Suprapubic skin (tissue), 4 donors: ENCODE measurements around the gene PLA2G15. TPM values are rescaled to one million over a fixed set of nuclear protein-coding genes. Genes with fewer than 3 reads are reported as not detected.

Experiments
- DNase-seq, 2 donors: peaks; one replicate each; pipeline ENCODE4 v3.0.0-alpha.2; 2019; ENCODE audit warnings: low spot score in 2 of 2
- H3K27ac ChIP-seq: fragments of 200-600 bp; sonication (generic); one replicate; pipeline ENCODE4 v1.5.1; 2019
- H3K27me3 ChIP-seq: fragments of 200-600 bp; sonication (generic); one replicate; pipeline ENCODE4 v1.5.1; 2019
- H3K36me3 ChIP-seq: fragments of 200-600 bp; sonication (generic); one replicate; pipeline ENCODE4 v1.5.1; 2019
- H3K4me1 ChIP-seq: fragments of 200-600 bp; sonication (generic); one replicate; pipeline ENCODE4 v1.5.1; 2019
- H3K4me3 ChIP-seq: fragments of 200-600 bp; sonication (generic); one replicate; pipeline ENCODE4 v1.5.1; 2019; ENCODE audit warnings: mild to moderate bottlenecking
- H3K9me3 ChIP-seq: fragments of 200-600 bp; sonication (generic); one replicate; pipeline ENCODE4 v1.5.1; 2019
- CTCF ChIP-seq, 2 donors: fragments of 200-600 bp in 1 of 2; fragments of 450-650 bp in 1 of 2; sonication (generic) in 1 of 2; IDR thresholded peaks; one replicate each; pipeline ENCODE4 v1.5.1; 2016 to 2019; ENCODE audit warnings: antibody characterized with exemption in 2 of 2, mild to moderate bottlenecking in 1 of 2, moderate library complexity in 1 of 2
- EP300 ChIP-seq: sonication (generic); formaldehyde crosslinking; IDR thresholded peaks from one replicate; pipeline ENCODE4 v1.6.1; 2017; ENCODE audit warnings: antibody characterized with exemption
- POLR2A ChIP-seq, 2 donors: fragments of 450-650 bp; IDR thresholded peaks; one replicate each; pipeline ENCODE4 v1.6.1; 2017; ENCODE audit warnings: antibody characterized with exemption in 2 of 2, mild to moderate bottlenecking in 2 of 2, moderate library complexity in 2 of 2
- POLR2AphosphoS5 ChIP-seq, 3 donors: sonication (generic); formaldehyde crosslinking; IDR thresholded peaks; one replicate each; pipeline ENCODE4 v1.6.1; 2017; ENCODE audit warnings: antibody characterized with exemption in 3 of 3
- WGBS: methylation state at CpG from one replicate; pipeline ENCODE4 v1.1.5; 2018; 5-methylcytosine and 5-hydroxymethylcytosine counted together
- total RNA-seq, 4 donors: library from RNA; depleted of rRNA; stranded (reverse); fragments of >200 nt; gene quantifications; one replicate each; pipeline ENCODE4 v1.1.0, GENCODE V29; 2016

The PLA2G15 gene
- total RNA-seq, 4 donors from 2014 or later, result 11.2 to 26.6 (median 23.6) TPM

- Histone ChIP-seq H3K36me3 (no peaks in the 10 kb centered on the region), H3K27me3 (no peaks in the 10 kb centered on the region), H3K27ac (no peak overlapping the region), H3K4me3 (no peak overlapping the region), H3K4me1 (peaks cover 45% of the 10 kb centered on the region), H3K9me3 (no peaks in the 10 kb centered on the region)
- 88% methylated on average over 9 of the region's 9 CpGs for WGBS
- TF ChIP-seq CTCF (IDR thresholded peaks at IDR 0.05) (no peak), POLR2A (IDR thresholded peaks at IDR 0.05) (no peak), POLR2AphosphoS5 (IDR thresholded peaks at IDR 0.05) (no peak), EP300 (no peak)
- DNase-seq, result no peak
Measured at GRCh38 chr16:68242926-68243858, 2.0 kb upstream of the PLA2G15 start.

- Histone ChIP-seq H3K27ac (peak overlapping the region; percentile 36), H3K4me3 (peak overlapping the region; percentile 87), H3K4me1 (peaks cover 45% of the 10 kb centered on the region), H3K36me3 (peaks cover 9% of the 10 kb centered on the region), H3K27me3 (no peaks in the 10 kb centered on the region), H3K9me3 (no peaks in the 10 kb centered on the region)
- TF ChIP-seq EP300 (no peak), POLR2A (IDR thresholded peaks at IDR 0.05) (no peak), POLR2AphosphoS5 (IDR thresholded peaks at IDR 0.05) (no peak), CTCF (IDR thresholded peaks at IDR 0.05) (no peak)
- whole genome bisulfite sequencing, result 61% methylated on average over 2 of the region's 20 CpGs
- no peak for DNase-seq
Measured at GRCh38 chr16:68244481-68244902, 681 bp upstream of the PLA2G15 start.

- peak overlapping the region; percentile 7 for H3K27ac ChIP-seq
- H3K4me3 ChIP-seq, result peak overlapping the region; percentile 87
- 72% methylated on average over 7 of the region's 7 CpGs for WGBS
Measured at GRCh38 chr16:68246121-68246520, 948 bp downstream of the PLA2G15 start.

GRCh38 chr16:68246666-68247065 lies 1.5 kb downstream of the PLA2G15 start:
- Histone ChIP-seq H3K4me3 (peak overlapping the region; percentile 87), H3K4me1 (peaks cover 44% of the 10 kb centered on the region), H3K27me3 (no peaks in the 10 kb centered on the region), H3K9me3 (no peaks in the 10 kb centered on the region), H3K36me3 (peaks cover 18% of the 10 kb centered on the region), H3K27ac (peak overlapping the region; percentile 7)
- 49% methylated on average over 5 of the region's 5 CpGs for WGBS
- no peak for TF ChIP-seq EP300
- no peak for TF ChIP-seq POLR2AphosphoS5 (IDR thresholded peaks at IDR 0.05)
- TF ChIP-seq POLR2A (IDR thresholded peaks at IDR 0.05), result no peak
- TF ChIP-seq CTCF (IDR thresholded peaks at IDR 0.05), result no peak
- DNase-seq, result no peak

More at GRCh38 chr16:68246121-68246520, 948 bp downstream of the PLA2G15 start:
- H3K4me1 ChIP-seq, result peaks cover 44% of the 10 kb centered on the region
- H3K9me3 ChIP-seq, result no peaks in the 10 kb centered on the region
- DNase-seq, result no peak
- TF ChIP-seq POLR2A (IDR thresholded peaks at IDR 0.05) (no peak), CTCF (IDR thresholded peaks at IDR 0.05) (no peak), EP300 (no peak), POLR2AphosphoS5 (IDR thresholded peaks at IDR 0.05) (no peak)
- peaks cover 18% of the 10 kb centered on the region for H3K36me3 ChIP-seq
- H3K27me3 ChIP-seq, result no peaks in the 10 kb centered on the region

- Histone ChIP-seq H3K27ac (no peak overlapping the region), H3K4me3 (peak overlapping the region; percentile 87), H3K4me1 (peaks cover 50% of the 10 kb centered on the region), H3K9me3 (no peaks in the 10 kb centered on the region), H3K36me3 (peaks cover 21% of the 10 kb centered on the region), H3K27me3 (no peaks in the 10 kb centered on the region)
- no peak for TF ChIP-seq POLR2AphosphoS5 (IDR thresholded peaks at IDR 0.05)
- TF ChIP-seq EP300, result no peak
- no peak for TF ChIP-seq POLR2A (IDR thresholded peaks at IDR 0.05)
- TF ChIP-seq CTCF (IDR thresholded peaks at IDR 0.05), result no peak
- DNase-seq, result no peak
- 88% methylated on average over 2 of the region's 4 CpGs for WGBS
Measured at GRCh38 chr16:68247400-68247799, 2.2 kb downstream of the PLA2G15 start.
